Pancreas (tissue), 10 donors: ENCODE measurements around the gene PAX5. TPM values are rescaled to one million over a fixed set of nuclear protein-coding genes. Genes with fewer than 3 reads are reported as not detected.

Experiments used
- ATAC-seq, 4 donors: fragments of 200-7000 bp; cut with Tn5 transposase; one replicate each; pipeline versions ENCODE4 v1.8.0 to v1.9.1; 2020; ENCODE audit warnings: mild to moderate bottlenecking in 4 of 4, moderate library complexity in 4 of 4
- DNase-seq, 6 donors: peaks; one replicate each; pipeline ENCODE4 v3.0.0-alpha.2; 2020
- FAIRE-seq: peaks from 2 replicates; lab custom pipeline; 2012; peaks lifted over from hg19 to GRCh38; lab: Jason Lieb, UNC
- H3K27ac ChIP-seq, 4 donors: fragments of 200-600 bp; sonication (generic); 1 replicate in 3 of 4; 2 replicates in 1 of 4; pipeline versions ENCODE4 v1.5.0 to v1.8.0; 2020
- H3K27me3 ChIP-seq, 4 donors: fragments of 200-600 bp; one replicate each; pipeline ENCODE4 v1.8.0; 2021
- H3K36me3 ChIP-seq, 3 donors: fragments of 200-600 bp; sonication (generic) in 1 of 3; one replicate each; pipeline versions ENCODE4 v1.5.0 to v1.8.0; 2020 to 2021
- H3K4me1 ChIP-seq, 3 donors: fragments of 200-600 bp; one replicate each; pipeline ENCODE4 v1.8.0; 2021
- H3K4me3 ChIP-seq, 4 donors: fragments of 200-600 bp; sonication (generic) in 2 of 4; one replicate each; pipeline versions ENCODE4 v1.5.0 to v1.8.0; 2020 to 2021
- H3K9me3 ChIP-seq, 4 donors: fragments of 200-600 bp; one replicate each; pipeline ENCODE4 v1.8.0; 2021
- WGBS, 2 donors: extraction: QIAGEN DNeasy Blood & Tissue Kit; methylation state at CpG; one replicate each; pipeline ENCODE4 v1.1.7; 2013; 5-methylcytosine and 5-hydroxymethylcytosine counted together
- intact Hi-C, 3 donors: fragments of 100-400 bp; cut with DNase I; formaldehyde crosslinking; loops; one replicate each; pipeline versions ENCODE4 v1.11.1 to v1.14.2; 2022
- polyA plus RNA-seq, 2 donors: library from polyadenylated mRNA; stranded (reverse); fragments of 200-250 nt; gene quantifications; one replicate each; pipeline ENCODE4 v1.2.3, GENCODE V29; 2013
- total RNA-seq, 6 donors: library from RNA; stranded (reverse); fragmentation: NEBNext Ultra II Directional in 4 of 6; extraction: Animal tissue kit (Norgen Biotek cat#: 25700) in 4 of 6; gene quantifications; one replicate each; pipeline versions ENCODE4 v1.2.1 to v1.2.4, GENCODE V29; 2021 to 2023
- TF ChIP-seq, protein P1 (sequence below), 4 donors: fragments of 200-600 bp; sonication (generic) in 3 of 4; IDR thresholded peaks; one replicate each; pipeline versions ENCODE4 v1.5.0 to v1.8.0; 2021; ENCODE audit warnings: antibody characterized with exemption in 4 of 4
- donor health status: healthy with polysubstance abuse.
- donor health status: DM: no; HTN: no; CAD: no; lungs with moderate emphysema.
- donor health status: DM: no; HTN: no; CAD: no.
- donor health status: control.
- donor health status: control.
- donor health status: Bipolar disorder and iron deficiency.
- donor health status: DM: yes; HTN: yes; CAD: no.
- donor health status: DM: no; HTN: no; CAD: no.
- donor health status: DM: no; HTN: no; CAD: no.
- donor health status: DM: yes; HTN: yes; CAD: no.

PAX5 gene
- total and polyA plus RNA-seq, 8 donors: under 0.01 to 0.35 (median 0.28) TPM; not detected in 1

GRCh38 chr9:36854751-36855150 is 179.3 kb downstream of the PAX5 start:
- FAIRE-seq (no peak), ATAC-seq (no peak), DNase-seq (peak in 1 of 6 donors; percentile 26)
- TF ChIP-seq, protein P1, sequence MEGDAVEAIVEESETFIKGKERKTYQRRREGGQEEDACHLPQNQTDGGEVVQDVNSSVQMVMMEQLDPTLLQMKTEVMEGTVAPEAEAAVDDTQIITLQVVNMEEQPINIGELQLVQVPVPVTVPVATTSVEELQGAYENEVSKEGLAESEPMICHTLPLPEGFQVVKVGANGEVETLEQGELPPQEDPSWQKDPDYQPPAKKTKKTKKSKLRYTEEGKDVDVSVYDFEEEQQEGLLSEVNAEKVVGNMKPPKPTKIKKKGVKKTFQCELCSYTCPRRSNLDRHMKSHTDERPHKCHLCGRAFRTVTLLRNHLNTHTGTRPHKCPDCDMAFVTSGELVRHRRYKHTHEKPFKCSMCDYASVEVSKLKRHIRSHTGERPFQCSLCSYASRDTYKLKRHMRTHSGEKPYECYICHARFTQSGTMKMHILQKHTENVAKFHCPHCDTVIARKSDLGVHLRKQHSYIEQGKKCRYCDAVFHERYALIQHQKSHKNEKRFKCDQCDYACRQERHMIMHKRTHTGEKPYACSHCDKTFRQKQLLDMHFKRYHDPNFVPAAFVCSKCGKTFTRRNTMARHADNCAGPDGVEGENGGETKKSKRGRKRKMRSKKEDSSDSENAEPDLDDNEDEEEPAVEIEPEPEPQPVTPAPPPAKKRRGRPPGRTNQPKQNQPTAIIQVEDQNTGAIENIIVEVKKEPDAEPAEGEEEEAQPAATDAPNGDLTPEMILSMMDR (IDR thresholded peaks at IDR 0.05): no peak
- Histone ChIP-seq H3K9me3 (no peaks in the 10 kb centered on the region), H3K27ac (no peak overlapping the region), H3K4me3 (no peak overlapping the region), H3K36me3 (no peaks in the 10 kb centered on the region), H3K4me1 (no peaks in the 10 kb centered on the region), H3K27me3 (no peaks in the 10 kb centered on the region)
- 75 to 81% methylated on average over 10 of the region's 10 CpGs for WGBS, 2 donors
- intact Hi-C loops: no loop called here

GRCh38 chr9:36854034-36854433 is 180.0 kb downstream of the PAX5 start:
- Histone ChIP-seq H3K36me3 (no peaks in the 10 kb centered on the region), H3K27ac (no peak overlapping the region), H3K9me3 (no peaks in the 10 kb centered on the region), H3K27me3 (no peaks in the 10 kb centered on the region), H3K4me1 (no peaks in the 10 kb centered on the region), H3K4me3 (no peak overlapping the region)
- FAIRE-seq: no peak
- intact Hi-C loops: no loop called here
- peak in 1 of 6 donors; percentile 10 for DNase-seq
- ATAC-seq: no peak
- TF ChIP-seq, protein P1 (IDR thresholded peaks at IDR 0.05): no peak
- 57 to 63% methylated on average over 13 of the region's 13 CpGs for WGBS, 2 donors

GRCh38 chr9:36853233-36853632 is 180.8 kb downstream of the PAX5 start:
- 67 to 69% methylated on average over 1 of the region's 1 CpG for WGBS, 2 donors
- H3K36me3 ChIP-seq: no peaks in the 10 kb centered on the region
- H3K4me1 ChIP-seq: no peaks in the 10 kb centered on the region
- no peak overlapping the region for H3K27ac ChIP-seq
- TF ChIP-seq, protein P1 (IDR thresholded peaks at IDR 0.05): no peak
- intact Hi-C loops: no loop called here
- no peak for FAIRE-seq
- no peaks in the 10 kb centered on the region for H3K9me3 ChIP-seq
- DNase-seq: no peak
- no peaks in the 10 kb centered on the region for H3K27me3 ChIP-seq
- ATAC-seq: no peak
- H3K4me3 ChIP-seq: no peak overlapping the region

DNA sequence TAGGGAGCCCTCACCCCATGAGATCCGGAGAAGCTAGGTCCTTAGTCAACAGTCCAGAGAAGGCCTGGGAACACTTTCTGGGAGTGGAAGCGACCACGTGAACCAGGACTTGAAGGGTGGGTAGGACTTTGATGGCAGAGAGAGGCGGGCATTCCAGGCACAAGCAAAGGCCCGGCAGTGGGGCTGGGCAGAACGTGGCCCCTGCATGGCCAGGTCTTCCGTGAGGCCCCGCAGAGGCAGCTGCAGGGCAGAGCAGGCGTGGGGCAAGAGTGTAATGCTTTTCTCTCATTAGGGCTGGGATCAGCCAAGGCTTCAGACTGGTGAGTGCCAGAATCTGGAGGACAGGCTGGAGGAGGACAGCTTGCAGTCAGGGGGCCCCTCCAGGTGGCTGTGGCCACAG is 184.1 kb downstream of the PAX5 start:
- Histone ChIP-seq H3K27me3 (no peaks in the 10 kb centered on the region), H3K4me1 (no peaks in the 10 kb centered on the region), H3K9me3 (no peaks in the 10 kb centered on the region), H3K36me3 (no peaks in the 10 kb centered on the region), H3K4me3 (no peak overlapping the region), H3K27ac (no peak overlapping the region)
- TF ChIP-seq, protein P1 (IDR thresholded peaks at IDR 0.05): no peak
- ATAC-seq (no peak), DNase-seq (peak in 1 of 6 donors; percentile 25), FAIRE-seq (no peak)
- WGBS, 2 donors: 79 to 90% methylated on average over 9 of the region's 9 CpGs
- intact Hi-C loops: no loop called here

DNA sequence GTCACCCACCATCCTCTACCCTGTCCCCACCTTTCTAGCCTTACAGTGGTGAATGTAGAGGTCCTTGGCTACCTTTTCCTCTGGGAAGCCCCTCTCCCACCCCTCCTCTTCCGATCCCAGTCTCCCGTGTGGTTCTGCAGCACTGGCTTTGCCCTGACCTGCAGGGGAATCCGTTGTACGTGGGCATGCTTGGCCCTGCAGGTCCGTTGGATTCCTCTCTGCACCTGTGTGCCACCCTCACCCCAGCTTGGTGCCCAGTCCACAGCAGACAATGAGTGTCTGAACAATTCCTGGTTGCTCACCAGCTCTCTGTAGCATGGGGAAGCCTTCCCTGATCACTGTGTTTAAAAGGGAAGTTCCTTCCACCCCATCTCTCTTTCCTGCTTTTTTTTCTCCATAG is 185.1 kb downstream of the PAX5 start:
- Histone ChIP-seq H3K9me3 (no peaks in the 10 kb centered on the region), H3K36me3 (no peaks in the 10 kb centered on the region), H3K4me3 (no peak overlapping the region), H3K27ac (no peak overlapping the region), H3K27me3 (no peaks in the 10 kb centered on the region), H3K4me1 (no peaks in the 10 kb centered on the region)
- ATAC-seq: no peak
- peak in 1 of 6 donors; percentile 27 for DNase-seq
- TF ChIP-seq, protein P1 (IDR thresholded peaks at IDR 0.05): no peak
- WGBS, 2 donors: 82 to 92% methylated on average over 5 of the region's 5 CpGs
- intact Hi-C loops: no loop called here
- no peak for FAIRE-seq
